CD8-positive, alpha-beta memory T cell (primary cell): ENCODE measurements around the gene RYR2. TPM values are rescaled to one million over a fixed set of nuclear protein-coding genes. Genes with fewer than 3 reads are reported as not detected.
A peak's percentile ranks its signal among the peaks of the same experiment; 100 is the strongest.

Experiments used
- CTCF ChIA-PET: fragments of 350-600 bp; sonication (Branson Sonifier 250); formaldehyde crosslinking; loops from one replicate; lab custom pipeline; 2021; ENCODE audit warnings: antibody characterized with exemption; lab: Charles Lee
- POLR2A ChIA-PET: fragments of 350-600 bp; sonication (Branson Sonifier 250); formaldehyde crosslinking; loops from one replicate; lab custom pipeline; 2021; ENCODE audit warnings: antibody characterized with exemption; lab: Charles Lee
- DNase-seq, 5 donors: peaks; one replicate each; pipeline versions ENCODE4 v3.0.0 to v3.0.0-alpha.2; 2020 to 2022; ENCODE audit warnings: mixed read lengths in 1 of 5
- H3K27ac ChIP-seq: one replicate; pipeline ENCODE4 v1.7.0; 2013; ENCODE audit warnings: low read depth, mild to moderate bottlenecking, low read length, moderate library complexity
- H3K27me3 ChIP-seq: 2 replicates; pipeline ENCODE4 v1.7.0; 2013; ENCODE audit warnings: low read length, mild to moderate bottlenecking; ENCODE audit not compliant: insufficient read depth, poor library complexity, severe bottlenecking
- H3K36me3 ChIP-seq: 2 replicates; pipeline ENCODE4 v1.7.0; 2013; ENCODE audit warnings: mild to moderate bottlenecking, low read length, moderate library complexity; ENCODE audit not compliant: insufficient read depth
- H3K4me1 ChIP-seq: 2 replicates; pipeline ENCODE4 v1.7.0; 2013; ENCODE audit warnings: mild to moderate bottlenecking, low read length, moderate library complexity; ENCODE audit not compliant: insufficient read depth
- H3K4me3 ChIP-seq: 2 replicates; pipeline ENCODE4 v1.7.0; 2013; ENCODE audit warnings: mild to moderate bottlenecking, low read length
- H3K9me3 ChIP-seq: 2 replicates; pipeline ENCODE4 v1.7.0; 2013; ENCODE audit warnings: mild to moderate bottlenecking, low read length
- H3K27ac Mint-ChIP-seq, 8 donors: one replicate each; pipeline ENCODE4 v1.8.0; 2020 to 2021; ENCODE audit warnings: mixed read lengths in 8 of 8, mild to moderate bottlenecking in 6 of 8, inconsistent platforms in 3 of 8, moderate library complexity in 3 of 8
- H3K27me3 Mint-ChIP-seq, 2 donors: one replicate each; pipeline ENCODE4 v1.8.0; 2020 to 2021; ENCODE audit warnings: mixed read lengths in 2 of 2, mild to moderate bottlenecking in 1 of 2, moderate library complexity in 1 of 2
- H3K36me3 Mint-ChIP-seq, 3 donors: one replicate each; pipeline ENCODE4 v1.8.0; 2020 to 2021; ENCODE audit warnings: mixed read lengths in 3 of 3, inconsistent platforms in 1 of 3, mild to moderate bottlenecking in 1 of 3
- H3K4me1 Mint-ChIP-seq, 3 donors: one replicate each; pipeline ENCODE4 v1.8.0; 2020 to 2021; ENCODE audit warnings: mixed read lengths in 3 of 3, inconsistent platforms in 1 of 3, mild to moderate bottlenecking in 1 of 3
- H3K4me3 Mint-ChIP-seq, 7 donors: one replicate each; pipeline ENCODE4 v1.8.0; 2020 to 2021; ENCODE audit warnings: mixed read lengths in 7 of 7, mild to moderate bottlenecking in 6 of 7, moderate library complexity in 4 of 7, inconsistent platforms in 2 of 7
- H3K9me3 Mint-ChIP-seq, 5 donors: one replicate each; pipeline ENCODE4 v1.8.0; 2020 to 2022; ENCODE audit warnings: mixed read lengths in 5 of 5, mild to moderate bottlenecking in 3 of 5, moderate library complexity in 2 of 5, inconsistent platforms in 1 of 5
- polyA plus RNA-seq: library from polyadenylated mRNA; unstranded; fragments of 300-500 nt; fragmentation: Illumina TruSeq; gene quantifications from one replicate; pipeline ENCODE4 v1.2.3, GENCODE V29; 2021
- total RNA-seq, 2 experiments: library from RNA; stranded (reverse); gene quantifications; one replicate each; pipeline ENCODE4 v1.2.3, GENCODE V29; 2021

RYR2 gene
- total and polyA plus RNA-seq, 3 experiments from 2014 or later = 0.06 to 0.13 (median 0.11) TPM

DNA sequence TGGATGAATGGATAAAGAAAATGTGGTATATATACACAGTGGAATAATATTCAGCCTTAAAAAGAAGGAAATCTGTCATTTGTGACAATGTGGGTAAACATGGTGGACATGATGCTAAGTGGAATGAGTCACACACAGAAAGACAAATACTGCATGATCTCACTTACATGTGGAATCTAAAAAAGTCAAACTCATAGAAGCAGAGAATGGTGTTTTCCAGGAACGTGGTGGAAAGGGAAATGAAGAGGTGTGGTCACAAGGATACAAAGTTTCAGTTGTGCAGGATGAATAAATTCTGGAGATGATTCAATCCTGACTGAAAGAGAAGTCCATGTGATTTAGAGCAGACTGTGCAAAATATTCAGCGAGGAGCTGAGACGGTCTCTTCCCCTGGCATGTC is 56.6 kb downstream of the RYR2 start:
- H3K36me3 ChIP-seq = no peaks in the 10 kb centered on the region
- H3K4me1 Mint-ChIP-seq = no peaks in the 10 kb centered on the region
- no peak overlapping the region for H3K27ac ChIP-seq
- DNase-seq = no peak
- ChIA-PET POLR2A (no interaction called here), CTCF (no interaction called here)
- no peak overlapping the region for H3K4me3 ChIP-seq
- H3K4me3 Mint-ChIP-seq = no peak overlapping the region
- H3K9me3 ChIP-seq = no peaks in the 10 kb centered on the region
- peaks cover 0 to 2% (median 0%) of the 10 kb centered on the region in 5 donors for H3K9me3 Mint-ChIP-seq
- H3K27me3 Mint-ChIP-seq = peaks cover 2 to 11% of the 10 kb centered on the region in 2 donors
- no peaks in the 10 kb centered on the region for H3K36me3 Mint-ChIP-seq
- no peaks in the 10 kb centered on the region for H3K27me3 ChIP-seq
- H3K27ac Mint-ChIP-seq = no peak overlapping the region
- no peaks in the 10 kb centered on the region for H3K4me1 ChIP-seq

DNA sequence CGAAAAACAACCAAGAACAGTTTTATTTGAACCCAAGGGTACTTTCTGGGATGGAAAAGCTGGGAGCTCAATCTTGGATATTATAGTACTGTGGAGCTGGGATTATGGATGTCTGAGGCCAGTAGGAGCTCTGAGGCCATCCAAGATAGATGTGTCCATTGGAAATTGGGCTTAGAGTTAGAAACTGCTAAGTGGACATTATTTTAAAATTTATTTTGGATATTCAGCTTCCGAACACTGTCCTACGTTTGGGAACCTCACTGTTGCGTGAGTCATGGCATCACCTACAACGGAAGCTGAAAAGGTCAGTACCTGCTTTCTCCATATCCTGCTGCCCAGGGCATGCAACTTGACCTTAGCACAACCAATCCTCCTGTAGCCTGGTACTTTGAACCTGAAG is 61.0 kb downstream of the RYR2 start:
- peaks cover 5 to 15% of the 10 kb centered on the region in 2 donors for H3K27me3 Mint-ChIP-seq

DNA sequence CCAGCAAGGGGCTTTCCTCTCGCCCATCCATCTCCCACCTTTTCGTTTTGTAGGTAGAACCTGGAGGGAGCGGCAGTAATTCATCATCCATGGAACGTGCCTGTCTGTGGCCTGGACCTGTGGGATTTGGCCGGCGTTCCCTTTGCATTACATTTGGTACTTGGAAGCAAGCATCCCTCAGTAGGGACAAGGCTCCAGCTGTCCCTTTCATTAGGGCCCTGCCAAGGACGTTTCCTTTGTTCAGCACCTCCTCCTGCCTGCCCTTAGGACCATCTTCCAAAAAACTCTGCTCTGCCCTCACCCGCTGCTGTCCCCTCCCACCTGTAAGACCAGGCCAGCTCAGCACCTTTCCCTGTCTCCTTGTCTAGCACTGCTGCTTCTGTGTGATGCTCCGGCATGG is 62.1 kb downstream of the RYR2 start:
- Mint-ChIP-seq H3K27me3 (peaks cover 5 to 8% of the 10 kb centered on the region in 2 donors), H3K4me3 (no peak overlapping the region), H3K27ac (no peak overlapping the region), H3K4me1 (no peaks in the 10 kb centered on the region), H3K36me3 (no peaks in the 10 kb centered on the region), H3K9me3 (peaks cover 0 to 3% (median 2%) of the 10 kb centered on the region in 5 donors)
- no peak for DNase-seq
- H3K27ac ChIP-seq = no peak overlapping the region
- no peaks in the 10 kb centered on the region for H3K27me3 ChIP-seq
- H3K4me3 ChIP-seq = no peak overlapping the region
- ChIA-PET CTCF (no interaction called here), POLR2A (no interaction called here)
- H3K9me3 ChIP-seq = no peaks in the 10 kb centered on the region
- no peaks in the 10 kb centered on the region for H3K36me3 ChIP-seq
- H3K4me1 ChIP-seq = no peaks in the 10 kb centered on the region

More for the DNA sequence above, 61.0 kb downstream of the RYR2 start:
- DNase-seq = no peak
- Mint-ChIP-seq H3K4me3 (no peak overlapping the region), H3K36me3 (no peaks in the 10 kb centered on the region), H3K27ac (no peak overlapping the region), H3K4me1 (no peaks in the 10 kb centered on the region), H3K9me3 (peaks cover 0 to 3% (median 2%) of the 10 kb centered on the region in 5 donors)
- Histone ChIP-seq H3K9me3 (no peaks in the 10 kb centered on the region), H3K4me3 (no peak overlapping the region), H3K36me3 (no peaks in the 10 kb centered on the region), H3K4me1 (no peaks in the 10 kb centered on the region), H3K27me3 (no peaks in the 10 kb centered on the region), H3K27ac (no peak overlapping the region)
- CTCF ChIA-PET = no interaction called here
- POLR2A ChIA-PET = no interaction called here

DNA sequence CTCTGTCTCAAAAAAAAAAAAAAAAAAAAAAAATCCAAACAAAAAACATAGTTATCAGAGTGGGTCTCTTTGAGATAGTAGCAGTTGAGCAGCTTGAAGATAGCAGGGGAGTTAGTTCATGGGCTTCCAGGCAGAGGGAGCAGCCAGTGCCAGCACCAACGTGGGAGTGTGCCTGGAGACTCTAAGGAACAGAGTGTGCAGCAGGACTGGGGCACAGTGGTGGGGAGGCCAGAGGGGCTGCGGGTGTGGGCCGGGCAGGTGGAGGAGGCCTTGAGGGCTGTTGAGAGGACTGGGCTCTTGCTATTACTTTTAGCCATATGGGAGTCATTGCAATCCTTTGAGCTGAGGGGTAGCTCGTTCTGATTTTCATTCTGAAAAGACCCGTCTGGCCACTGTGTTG is 63.8 kb downstream of the RYR2 start:
- no peaks in the 10 kb centered on the region for H3K4me1 ChIP-seq
- H3K9me3 Mint-ChIP-seq = peaks cover 0 to 3% (median 2%) of the 10 kb centered on the region in 5 donors
- peaks cover 5 to 8% of the 10 kb centered on the region in 2 donors for H3K27me3 Mint-ChIP-seq
- DNase-seq = no peak
- no peaks in the 10 kb centered on the region for H3K4me1 Mint-ChIP-seq
- H3K27ac ChIP-seq = no peak overlapping the region
- POLR2A ChIA-PET = no interaction called here
- H3K36me3 Mint-ChIP-seq = no peaks in the 10 kb centered on the region
- H3K36me3 ChIP-seq = no peaks in the 10 kb centered on the region
- H3K9me3 ChIP-seq = no peaks in the 10 kb centered on the region
- H3K4me3 ChIP-seq = no peak overlapping the region
- H3K27ac Mint-ChIP-seq = no peak overlapping the region
- H3K27me3 ChIP-seq = no peaks in the 10 kb centered on the region
- CTCF ChIA-PET = no interaction called here
- H3K4me3 Mint-ChIP-seq = no peak overlapping the region

DNA sequence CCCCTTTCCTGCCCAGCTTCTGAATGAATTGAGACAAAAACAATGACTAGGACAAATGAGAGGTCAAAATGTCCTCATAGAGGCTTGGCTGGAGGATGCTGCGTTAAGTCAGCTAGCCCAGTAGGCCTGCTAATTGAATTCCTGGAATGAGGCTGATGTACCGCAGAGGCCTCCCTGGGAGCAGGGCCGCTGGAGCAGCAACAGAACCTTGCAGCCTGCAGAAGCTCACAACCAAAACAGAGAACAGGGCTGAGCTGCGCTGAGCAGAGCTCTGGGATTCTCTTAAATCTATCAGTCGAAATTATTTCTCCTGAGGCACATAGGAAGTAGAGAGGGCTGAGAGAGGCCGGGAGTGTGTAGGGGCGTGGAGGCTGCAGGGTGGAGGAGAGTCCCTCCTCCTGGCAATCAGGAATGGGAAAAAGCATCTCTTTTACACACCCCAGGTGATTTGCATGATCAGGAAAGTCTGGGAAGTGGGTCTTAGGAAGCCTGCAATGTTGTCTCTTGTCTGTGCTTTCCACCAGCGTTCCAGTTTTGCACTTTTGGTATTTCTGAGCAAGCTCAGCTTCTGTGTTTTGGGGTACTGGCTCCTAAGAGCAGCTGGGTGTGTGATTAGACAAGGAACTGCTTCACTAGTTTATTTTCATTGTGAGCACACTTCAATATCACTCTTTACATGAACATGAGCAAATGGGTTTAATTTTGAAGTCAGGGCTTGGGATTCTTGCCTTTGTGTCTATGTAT is 66.5 kb downstream of the RYR2 start:
- peak overlapping the region in 1 of 8 donors; percentile 16 for H3K27ac Mint-ChIP-seq
- no peaks in the 10 kb centered on the region for H3K27me3 ChIP-seq
- DNase-seq = no peak
- H3K27ac ChIP-seq = no peak overlapping the region
- peaks cover 4 to 10% of the 10 kb centered on the region in 2 donors for H3K27me3 Mint-ChIP-seq
- POLR2A ChIA-PET = no interaction called here
- no peaks in the 10 kb centered on the region for H3K9me3 ChIP-seq
- H3K4me3 Mint-ChIP-seq = no peak overlapping the region
- H3K36me3 Mint-ChIP-seq = no peaks in the 10 kb centered on the region
- H3K9me3 Mint-ChIP-seq = peaks cover 0 to 3% (median 0%) of the 10 kb centered on the region in 5 donors
- no peaks in the 10 kb centered on the region for H3K4me1 Mint-ChIP-seq
- H3K4me3 ChIP-seq = no peak overlapping the region
- CTCF ChIA-PET = no interaction called here
- no peaks in the 10 kb centered on the region for H3K36me3 ChIP-seq
- no peaks in the 10 kb centered on the region for H3K4me1 ChIP-seq

DNA sequence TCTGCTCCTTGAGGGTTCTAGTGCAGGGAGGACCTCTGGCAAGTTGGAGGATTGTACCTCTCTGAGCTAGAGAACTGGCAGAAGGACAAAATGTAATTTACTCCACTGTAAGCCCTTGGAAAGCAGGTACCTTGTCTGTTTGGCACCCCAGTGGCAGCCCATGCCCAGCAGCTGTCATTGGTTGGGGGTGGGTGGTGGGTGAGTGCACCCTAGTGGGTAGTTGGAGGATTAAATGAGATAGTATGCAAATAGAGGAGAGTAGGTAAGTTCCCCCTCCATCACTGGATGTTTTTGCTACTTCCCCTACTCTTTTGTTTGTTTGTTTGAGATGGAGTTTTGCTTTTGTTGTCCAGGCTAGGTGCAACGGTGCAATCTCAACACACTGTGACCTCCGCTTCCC is 69.8 kb downstream of the RYR2 start:
- peaks cover 2 to 10% of the 10 kb centered on the region in 2 donors for H3K27me3 Mint-ChIP-seq
- no peaks in the 10 kb centered on the region for H3K27me3 ChIP-seq
- DNase-seq = no peak
- ChIA-PET POLR2A (no interaction called here), CTCF (no interaction called here)
- no peaks in the 10 kb centered on the region for H3K36me3 ChIP-seq
- no peak overlapping the region for H3K27ac Mint-ChIP-seq
- no peak overlapping the region for H3K4me3 ChIP-seq
- H3K27ac ChIP-seq = no peak overlapping the region
- H3K9me3 ChIP-seq = no peaks in the 10 kb centered on the region
- no peaks in the 10 kb centered on the region for H3K4me1 ChIP-seq
- no peaks in the 10 kb centered on the region for H3K9me3 Mint-ChIP-seq
- H3K4me3 Mint-ChIP-seq = no peak overlapping the region
- H3K4me1 Mint-ChIP-seq = no peaks in the 10 kb centered on the region
- H3K36me3 Mint-ChIP-seq = no peaks in the 10 kb centered on the region

DNA sequence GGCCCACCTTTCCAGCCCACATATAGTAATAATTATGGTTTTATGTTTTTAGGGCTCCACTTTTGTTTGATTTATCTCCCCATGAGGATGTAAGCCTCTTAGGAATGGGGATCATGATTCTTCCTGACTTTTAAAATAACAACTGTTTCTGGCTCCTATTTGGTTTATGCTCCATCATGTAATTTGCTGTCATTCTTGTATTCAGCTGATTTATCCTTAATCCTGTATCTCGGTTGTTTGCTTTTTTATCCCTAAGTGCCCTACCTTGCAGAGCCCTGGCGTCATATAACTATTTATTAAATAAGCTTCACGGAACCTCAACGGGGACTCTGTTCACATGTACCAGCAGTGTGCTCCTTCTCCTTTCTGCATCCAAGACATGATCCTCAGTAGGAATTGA is 70.7 kb downstream of the RYR2 start:
- POLR2A ChIA-PET = no interaction called here
- Mint-ChIP-seq H3K9me3 (no peaks in the 10 kb centered on the region), H3K4me1 (no peaks in the 10 kb centered on the region)

DNA sequence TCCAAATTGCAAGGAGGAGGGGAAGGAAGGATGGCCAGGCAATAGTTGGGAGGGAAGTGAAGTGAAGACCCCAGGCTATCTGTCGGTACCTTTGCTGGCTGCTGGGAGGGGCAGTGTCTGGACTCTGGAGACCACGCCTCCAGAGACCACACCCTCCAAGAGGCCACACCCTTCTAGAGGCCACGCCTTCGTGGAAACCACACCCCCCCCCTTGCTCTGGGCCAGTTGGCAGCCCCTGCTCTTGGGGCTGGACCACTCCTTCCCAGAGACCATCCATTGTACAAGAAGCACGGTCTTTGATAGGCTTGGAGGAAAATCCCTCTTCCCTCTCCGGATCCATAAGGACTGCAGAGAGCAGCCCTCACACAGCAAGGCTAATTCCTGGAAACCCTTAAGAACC is 73.1 kb downstream of the RYR2 start:
- DNase-seq = no peak
- Mint-ChIP-seq H3K27me3 (peaks cover 2 to 10% of the 10 kb centered on the region in 2 donors), H3K27ac (no peak overlapping the region), H3K4me1 (no peaks in the 10 kb centered on the region), H3K9me3 (no peaks in the 10 kb centered on the region), H3K4me3 (no peak overlapping the region), H3K36me3 (no peaks in the 10 kb centered on the region)
- no peaks in the 10 kb centered on the region for H3K36me3 ChIP-seq
- H3K9me3 ChIP-seq = no peaks in the 10 kb centered on the region
- no peaks in the 10 kb centered on the region for H3K27me3 ChIP-seq
- H3K4me1 ChIP-seq = no peaks in the 10 kb centered on the region
- POLR2A ChIA-PET = no interaction called here
- CTCF ChIA-PET = no interaction called here
- no peak overlapping the region for H3K4me3 ChIP-seq
- H3K27ac ChIP-seq = no peak overlapping the region

More for the DNA sequence above, 70.7 kb downstream of the RYR2 start:
- no peak overlapping the region for H3K4me3 Mint-ChIP-seq
- peaks cover 2 to 7% of the 10 kb centered on the region in 2 donors for H3K27me3 Mint-ChIP-seq
- DNase-seq = no peak
- Histone ChIP-seq H3K27ac (no peak overlapping the region), H3K4me3 (no peak overlapping the region), H3K36me3 (no peaks in the 10 kb centered on the region), H3K9me3 (no peaks in the 10 kb centered on the region), H3K4me1 (no peaks in the 10 kb centered on the region), H3K27me3 (no peaks in the 10 kb centered on the region)
- CTCF ChIA-PET = no interaction called here
- H3K36me3 Mint-ChIP-seq = no peaks in the 10 kb centered on the region
- no peak overlapping the region for H3K27ac Mint-ChIP-seq
